GM12872 (cell line): ENCODE measurements around the gene THSD7A.

Experiments
- CTCF ChIP-seq: IDR thresholded peaks from 3 replicates; pipeline ENCODE4 v1.5.1; 2011; ENCODE audit warnings: low read depth, mild to moderate bottlenecking, low read length, moderate library complexity; ENCODE audit not compliant: insufficient read depth

Gene THSD7A

GRCh38 chr7:11473807-11474424 lies 358.1 kb downstream of the THSD7A start:
- TF ChIP-seq CTCF = no peak

GRCh38 chr7:11473220-11473619 lies 358.8 kb downstream of the THSD7A start:
- TF ChIP-seq CTCF = no peak

GRCh38 chr7:11472646-11473045 lies 359.4 kb downstream of the THSD7A start:
- no peak for TF ChIP-seq CTCF

- no peak for TF ChIP-seq CTCF
Measured at GRCh38 chr7:11471255-11471654, 360.7 kb downstream of the THSD7A start.

GRCh38 chr7:11469028-11469745 lies 362.8 kb downstream of the THSD7A start:
- TF ChIP-seq CTCF = no peak

GRCh38 chr7:11466517-11467105 lies 365.4 kb downstream of the THSD7A start:
- TF ChIP-seq CTCF = no peak

- TF ChIP-seq CTCF = no peak
Measured at GRCh38 chr7:11464624-11465023, 367.4 kb downstream of the THSD7A start.
